DMS79 treated with DMSO at 0.1 percent for 48 hours (cell line): ENCODE results near the gene MAST4.
A peak's percentile ranks its signal among the peaks of the same experiment; 100 is the strongest.

ENCODE experiments used
- DNase-seq: peaks from one replicate; lab custom pipeline; 2025; lab: John Stamatoyannopoulos, UW

The MAST4 gene

GRCh38 chr5:66603881-66604280, 7.7 kb downstream of the MAST4 start:
- DNase-seq: no peak

GRCh38 chr5:66606713-66607112, 10.5 kb downstream of the MAST4 start:
- DNase-seq: no peak

- DNase-seq: no peak
These were observed 12.3 kb downstream of the MAST4 start for GRCh38 chr5:66608501-66608900.

- no peak for DNase-seq
These were observed 13.4 kb downstream of the MAST4 start for GRCh38 chr5:66609615-66610014.

GRCh38 chr5:66612226-66612625, 16.0 kb downstream of the MAST4 start:
- no peak for DNase-seq

- no peak for DNase-seq
These were observed 18.9 kb downstream of the MAST4 start for GRCh38 chr5:66615136-66615535.

- no peak for DNase-seq
These were observed 19.7 kb downstream of the MAST4 start for GRCh38 chr5:66615894-66616293.

- no peak for DNase-seq
These were observed 20.5 kb downstream of the MAST4 start for GRCh38 chr5:66616520-66617225.

GRCh38 chr5:66617226-66617861, 21.2 kb downstream of the MAST4 start:
- no peak for DNase-seq

GRCh38 chr5:66617991-66618768, 22.0 kb downstream of the MAST4 start:
- DNase-seq: no peak

- no peak for DNase-seq
These were observed 24.5 kb downstream of the MAST4 start for GRCh38 chr5:66620711-66621110.

- DNase-seq: no peak
These were observed 25.0 kb downstream of the MAST4 start for GRCh38 chr5:66621146-66621545.

- no peak for DNase-seq
These were observed 25.5 kb downstream of the MAST4 start for GRCh38 chr5:66621736-66622135.

GRCh38 chr5:66628561-66628960, 32.4 kb downstream of the MAST4 start:
- DNase-seq: no peak

GRCh38 chr5:66629446-66629845, 33.3 kb downstream of the MAST4 start:
- DNase-seq: no peak

- peak; percentile 4 for DNase-seq
These were observed 37.6 kb downstream of the MAST4 start for GRCh38 chr5:66633754-66634153.

- DNase-seq: no peak
These were observed 38.4 kb downstream of the MAST4 start for GRCh38 chr5:66634601-66635000.

GRCh38 chr5:66637994-66638393, 41.8 kb downstream of the MAST4 start:
- DNase-seq: no peak

- DNase-seq: no peak
These were observed 42.8 kb downstream of the MAST4 start for GRCh38 chr5:66639037-66639436.

- DNase-seq: no peak
These were observed 46.3 kb downstream of the MAST4 start for GRCh38 chr5:66642538-66642937.

- DNase-seq: no peak
These were observed 47.2 kb downstream of the MAST4 start for GRCh38 chr5:66643387-66643786.

- no peak for DNase-seq
These were observed 47.9 kb downstream of the MAST4 start for GRCh38 chr5:66644111-66644510.

- no peak for DNase-seq
These were observed 48.8 kb downstream of the MAST4 start for GRCh38 chr5:66645039-66645438.
